Measurements from ENCODE around the gene ARID5A.
"Not testable (repeated sequence)": the region's sequence is repeated elsewhere in the genome, so short reads cannot be mapped to it uniquely, and the experiment has no call there.

ARID5A gene

GRCh38 chr2:96536445-96537065, at the start of gene ARID5A:
ARID5A (plus strand) TSS chr2:96536752; CDS start chr2:96536827, 75 bp downstream.
- peak; percentile 92 to 95 for DNase-seq

- DNase-seq = no peak
Measured at GRCh38 chr2:96489261-96489660, 47.3 kb upstream of the ARID5A start.

GRCh38 chr2:96489663-96490062, 46.9 kb upstream of the ARID5A start:
- no peak for DNase-seq

- DNase-seq = no peak
Measured at GRCh38 chr2:96491860-96492497, 44.6 kb upstream of the ARID5A start.

GRCh38 chr2:96493072-96493471, 43.5 kb upstream of the ARID5A start:
- DNase-seq = no peak

GRCh38 chr2:96494188-96494587, 42.4 kb upstream of the ARID5A start:
- DNase-seq = no peak

- DNase-seq = no peak
Measured at GRCh38 chr2:96495982-96496629, 40.4 kb upstream of the ARID5A start.

GRCh38 chr2:96498021-96498431, 38.5 kb upstream of the ARID5A start:
- no peak for DNase-seq

- not testable (repeated sequence) for DNase-seq
Measured at GRCh38 chr2:96498611-96499010, 37.9 kb upstream of the ARID5A start.

- DNase-seq = no peak
Measured at GRCh38 chr2:96499061-96499960, 37.2 kb upstream of the ARID5A start.

- DNase-seq = no peak
Measured at GRCh38 chr2:96500385-96501066, 36.0 kb upstream of the ARID5A start.

- DNase-seq = peak in 1 of 2 donors; percentile 23
Measured at GRCh38 chr2:96501471-96501874, 35.1 kb upstream of the ARID5A start.

- no peak for DNase-seq
Measured at GRCh38 chr2:96501886-96502810, 34.4 kb upstream of the ARID5A start.

GRCh38 chr2:96502891-96503636, 33.5 kb upstream of the ARID5A start:
- DNase-seq = no peak

GRCh38 chr2:96503637-96504243, 32.8 kb upstream of the ARID5A start:
- DNase-seq = no peak

- DNase-seq = no peak
Measured at GRCh38 chr2:96505231-96505889, 31.2 kb upstream of the ARID5A start, which contains the start of gene NEURL3. NEURL3 (minus strand) TSS chr2:96505357; CDS start chr2:96505286, 71 bp downstream.

- no peak for DNase-seq
Measured at GRCh38 chr2:96506016-96506906, 30.3 kb upstream of the ARID5A start.

- no peak for DNase-seq
Measured at GRCh38 chr2:96506907-96507240, 29.7 kb upstream of the ARID5A start.

All from stimulated activated CD4-positive, alpha-beta T cell treated with anti-CD3 and anti-CD28 coated beads, Interleukin-2, amount 100 ng/mL, for 24 hours (primary cell).